K562 (cell line): ENCODE data around the gene RALGPS1. TPM values are rescaled to one million over a fixed set of nuclear protein-coding genes. Genes with fewer than 3 reads are reported as not detected.

Experiments
- ATAC-seq: fragments of 200-7000 bp; cut with Tn5 transposase; 3 replicates; pipeline ENCODE4 v1.9.1; 2020; ENCODE audit warnings: moderate library complexity
- BruUV-seq: library from RNA; stranded (reverse); fragments of 400-500 nt; replicated peaks from 2 replicates; lab custom pipeline; 2021; lab: Mats Ljungman, UMichigan
- CTCF ChIA-PET: fragments of 300-600 bp; formaldehyde crosslinking; extraction: SDS; loops from one replicate; lab custom pipeline; 2021; ENCODE audit warnings: low intra/inter-chr PET ratio; lab: Yijun Ruan, JAX
- POLR2A ChIA-PET: fragments of 300-600, 350-650 bp; sonication (Branson Sonifier 250); formaldehyde crosslinking; extraction: SDS; loops from one replicate; lab custom pipeline; 2021; ENCODE audit warnings: antibody characterized with exemption, inconsistent platforms; lab: Yijun Ruan, JAX
- DNase-seq, 4 experiments: peaks; one replicate each; pipeline versions ENCODE4 v3.0.0 to v3.0.0-alpha.2; 2011 to 2018; ENCODE audit warnings: low spot score in 3 of 4, mixed read lengths in 3 of 4; ENCODE audit errors: extremely low read depth in 1 of 4
- FAIRE-seq: peaks from 2 replicates; lab custom pipeline; 2011; peaks lifted over from hg19 to GRCh38; lab: Jason Lieb, UNC
- H2AFZ ChIP-seq: 2 replicates; pipeline ENCODE4 v1.6.0; 2011; ENCODE audit warnings: low read depth, low read length, control low read depth, inconsistent platforms
- H3K27ac ChIP-seq: fragments of 200-600 bp; 3 replicates; pipeline ENCODE4 v1.8.0; 2011; ENCODE audit warnings: low read depth, mild to moderate bottlenecking, control low read depth, inconsistent platforms, low read length, moderate library complexity, mixed read lengths; ENCODE audit errors: extremely low read depth
- H3K27me3 ChIP-seq, 2 experiments: fragments of 300-600 bp in 1 of 2; 2 replicates in 1 of 2; 3 replicates in 1 of 2; pipeline versions ENCODE4 v1.6.0 to v1.8.0; 2011; ENCODE audit warnings: inconsistent platforms in 2 of 2, low read length in 2 of 2, mild to moderate bottlenecking in 1 of 2, mixed read lengths in 1 of 2, moderate library complexity in 1 of 2; ENCODE audit not compliant: control insufficient read depth in 2 of 2, insufficient read depth in 2 of 2
- H3K36me3 ChIP-seq: fragments of 300-600 bp; 3 replicates; pipeline ENCODE4 v1.8.0; 2011; ENCODE audit warnings: mild to moderate bottlenecking, low read length, inconsistent platforms; ENCODE audit not compliant: control insufficient read depth, insufficient read depth
- H3K4me1 ChIP-seq, 2 experiments: fragments of 200-600 bp in 1 of 2; replicated peaks in 1 of 2; 2 replicates in 1 of 2; 3 replicates in 1 of 2; pipeline versions ENCODE4 v1.5.1 to v1.8.0; 2011; ENCODE audit warnings: inconsistent platforms in 2 of 2, low read length in 2 of 2, mild to moderate bottlenecking in 1 of 2, mixed read lengths in 1 of 2, moderate library complexity in 1 of 2; ENCODE audit not compliant: control insufficient read depth in 2 of 2, insufficient read depth in 2 of 2
- H3K4me2 ChIP-seq: 2 replicates; pipeline ENCODE4 v1.6.1; 2011; ENCODE audit warnings: low read length, control low read depth, inconsistent platforms, mixed read lengths; ENCODE audit not compliant: insufficient read depth
- H3K4me3 ChIP-seq: fragments of 200-600 bp; sonication (generic), shearing (Covaris generic); 2 replicates; pipeline ENCODE4 v1.5.1; 2016; ENCODE audit warnings: control low read depth, inconsistent platforms
- H3K79me2 ChIP-seq: fragments of 200-600 bp; 3 replicates; pipeline ENCODE4 v1.8.0; 2011; ENCODE audit warnings: low read length, inconsistent platforms; ENCODE audit not compliant: control insufficient read depth, insufficient read depth
- H3K9ac ChIP-seq, 2 experiments: 2 replicates each; pipeline versions ENCODE4 v1.6.0 to v1.6.1; 2011; ENCODE audit warnings: low read depth in 2 of 2, low read length in 2 of 2, control low read depth in 1 of 2, inconsistent platforms in 1 of 2, mild to moderate bottlenecking in 1 of 2, mixed read lengths in 1 of 2; ENCODE audit not compliant: insufficient read depth in 1 of 2
- H3K9me1 ChIP-seq: one replicate; pipeline ENCODE4 v1.6.0; 2011; ENCODE audit warnings: inconsistent platforms, mild to moderate bottlenecking, low read length, moderate library complexity; ENCODE audit not compliant: control insufficient read depth, insufficient read depth
- H3K9me3 ChIP-seq: replicated peaks from 2 replicates; pipeline ENCODE4 v1.5.1; 2011; ENCODE audit warnings: low read depth, low read length, inconsistent platforms; ENCODE audit not compliant: control insufficient read depth, insufficient read depth
- H4K20me1 ChIP-seq: replicated peaks from 2 replicates; pipeline ENCODE4 v1.6.1; 2011; ENCODE audit warnings: low read length, inconsistent platforms, mixed read lengths; ENCODE audit not compliant: control insufficient read depth, insufficient read depth
- CEBPZ ChIP-seq: fragments of 150-350 bp; IDR thresholded peaks from 2 replicates; pipeline ENCODE4 v1.6.1; 2014; ENCODE audit warnings: low read depth, mild to moderate bottlenecking, low read length, borderline replicate concordance
- CHD4 ChIP-seq: fragments of 200-600 bp; sonication (generic); IDR thresholded peaks from 3 replicates; pipeline ENCODE4 v1.6.1; 2012; ENCODE audit warnings: low read depth, mild to moderate bottlenecking, mixed read lengths, low read length, inconsistent platforms; ENCODE audit not compliant: insufficient read depth, insufficient replicate concordance, poor library complexity, severe bottlenecking
- EP300 ChIP-seq: IDR thresholded peaks from 2 replicates; pipeline ENCODE4 v1.6.1; 2012; ENCODE audit warnings: low read length, improper control_type of control experiment
- FIP1L1 ChIP-seq: fragments of 200-400 bp; formaldehyde crosslinking; IDR thresholded peaks from 2 replicates; pipeline ENCODE4 v1.6.1; 2018; ENCODE audit warnings: mild to moderate bottlenecking, low read depth, low read length; ENCODE audit not compliant: poor library complexity, severe bottlenecking
- HLTF ChIP-seq: fragments of 450-650 bp; IDR thresholded peaks from 2 replicates; pipeline ENCODE4 v1.6.1; 2016
- MAZ ChIP-seq, 2 experiments: fragments of 450-650 bp in 1 of 2; sonication (generic) in 1 of 2; formaldehyde crosslinking; IDR thresholded peaks in 1 of 2; conservative IDR thresholded peaks in 1 of 2; 2 replicates each; pipeline versions ENCODE4 v1.4.0 to v1.5.0; 2020; ENCODE audit warnings: mild to moderate bottlenecking in 1 of 2, missing genetic modification reagents in 1 of 2
- RCOR1 ChIP-seq, 2 experiments: IDR thresholded peaks; 2 replicates each; pipeline ENCODE4 v1.6.1; 2012; ENCODE audit warnings: low read depth in 2 of 2, low read length in 2 of 2, borderline replicate concordance in 1 of 2, improper control_type of control experiment in 1 of 2
- SETDB1 ChIP-seq: IDR thresholded peaks from one replicate; pipeline ENCODE4 v1.6.1; 2012; ENCODE audit warnings: low read length, control low read depth, inconsistent platforms
- TSC22D4 ChIP-seq: fragments of 450-650 bp; IDR thresholded peaks from 2 replicates; pipeline ENCODE4 v1.6.1; 2016; ENCODE audit warnings: missing genetic modification characterization, missing biosample characterization, control low read depth
- XRCC5 ChIP-seq: fragments of 200-400 bp; formaldehyde crosslinking; IDR thresholded peaks from 2 replicates; pipeline ENCODE4 v1.6.1; 2017; ENCODE audit warnings: low read depth, mild to moderate bottlenecking, low read length
- YBX1 ChIP-seq: fragments of 450-650 bp; IDR thresholded peaks from 2 replicates; pipeline ENCODE4 v1.7.1; 2016; ENCODE audit warnings: mild to moderate bottlenecking
- ZNF644 ChIP-seq: fragments of 200-800 bp; sonication (Bioruptor generic); IDR thresholded peaks from 2 replicates; pipeline ENCODE4 v1.6.1; 2016; ENCODE audit warnings: low read depth, missing genetic modification characterization, missing compliant biosample characterization
- ZNF766 ChIP-seq: fragments of 200-800 bp; sonication (Bioruptor generic); conservative IDR thresholded peaks from 2 replicates; pipeline ENCODE4 v1.6.1; 2016; ENCODE audit warnings: missing genetic modification characterization, missing compliant biosample characterization
- WGBS: fragments of 100-300 bp; shearing (Covaris generic); methylation state at CpG from one replicate; pipeline ENCODE4 v1.1.6; 2016; ENCODE audit warnings: low coverage, mixed read lengths; ENCODE audit not compliant: insufficient coverage; ENCODE audit errors: missing lambda C conversion rate; 5-methylcytosine and 5-hydroxymethylcytosine counted together
- in situ Hi-C: fragments of 300-500 bp; cut with MboI; formaldehyde crosslinking; loops from 4 replicates; pipeline ENCODE4 v1.15.0; 2018; ENCODE audit warnings: inconsistent platforms, mixed read lengths
- intact Hi-C: fragments of 100-400 bp; cut with micrococcal nuclease; formaldehyde crosslinking; loops from 2 replicates; pipeline ENCODE4 v1.14.2; 2022
- polyA plus RNA-seq, 8 experiments: library from polyadenylated mRNA; depleted of rRNA in 4 of 8; stranded (reverse) in 5 of 8; unstranded in 3 of 8; fragments of >200 nt; fragmentation: Nextera tagmentation in 2 of 8; fragmentation: Illumina TruSeq in 1 of 8; extraction: Ambion mirVana in 2 of 8; extraction: Trizol in 1 of 8; gene quantifications; 2 replicates each; pipeline versions ENCODE4 v1.2.1 to v1.2.3, GENCODE V29; 2011 to 2014; ENCODE audit warnings: inconsistent platforms in 1 of 8, missing spikeins in 1 of 8
- total RNA-seq, 7 experiments: library from RNA; depleted of rRNA in 6 of 7; stranded (reverse); fragments of >200 nt in 6 of 7; fragmentation: Illumina TruSeq in 2 of 7; extraction: Trizol in 2 of 7; gene quantifications; 2 replicates each; pipeline versions ENCODE4 v1.2.1 to v1.2.3, GENCODE V29; 2011 to 2021; ENCODE audit warnings: low replicate concordance in 1 of 7

Gene RALGPS1
- total and polyA plus RNA-seq, 9 of the 15 experiments (the other 6 are each of a cell fraction or from before 2014, with no cell fraction given): 0.04 to 2.6 (median 1.5) TPM

- POLR2A ChIA-PET: interaction anchor here (0.7 to 1.3 kb wide), 2 partner anchors 9 to 65 kb away, joined by 3 read pairs; no protein-coding TSS in a partner anchor
- H3K27me3 ChIP-seq: peaks cover 3 to 19% of the 10 kb centered on the region in 2 experiments; a peak in 2 of 5 replicates
- intact Hi-C loops: no loop called here
- BruUV-seq: no TSS peak
- no peak for TF ChIP-seq RCOR1 (IDR thresholded peaks at IDR 0.05; ENCODE audit: borderline replicate concordance in 1 of 2, low read depth in 2 of 2, low read length in 2 of 2)
- no peak for TF ChIP-seq CHD4
- no peak for TF ChIP-seq FIP1L1
- TF ChIP-seq EP300: no peak
- no peak for TF ChIP-seq MAZ (CRISPR knock-in tag; conservative IDR thresholded peaks at IDR 0.05 in 1 of 2, IDR thresholded peaks at IDR 0.05 in 1 of 2)
- TF ChIP-seq CEBPZ: no peak
- TF ChIP-seq YBX1: no peak
- TF ChIP-seq SETDB1: no peak
- no peak for TF ChIP-seq XRCC5
- TF ChIP-seq ZNF766: no peak
- TF ChIP-seq ZNF644 (tag): no peak
- no peak for TF ChIP-seq HLTF
- TF ChIP-seq TSC22D4 (tag): no peak
- no peak overlapping the region for H3K9ac ChIP-seq
- ATAC-seq: no peak
- no peak overlapping the region for H3K4me2 ChIP-seq
- H3K4me3 ChIP-seq: no peak overlapping the region
- no peaks in the 10 kb centered on the region for H4K20me1 ChIP-seq
- H3K9me3 ChIP-seq: no peaks in the 10 kb centered on the region; the same call in 1 of the 2 replicates
- H2AFZ ChIP-seq: no peak overlapping the region
- DNase-seq: no peak
- in situ Hi-C loops: no loop called here
- H3K4me1 ChIP-seq: no peaks in the 10 kb centered on the region
- 6% methylated on average over 5 of the region's 5 CpGs for WGBS
- no peak for FAIRE-seq
- no peak overlapping the region for H3K27ac ChIP-seq
- CTCF ChIA-PET: no interaction called here
- no peaks in the 10 kb centered on the region for H3K79me2 ChIP-seq
- H3K36me3 ChIP-seq: no peaks in the 10 kb centered on the region
- H3K9me1 ChIP-seq: no peaks in the 10 kb centered on the region
These were observed 353.4 kb downstream of the RALGPS1 start for GRCh38 chr9:127267793-127268525.
